Putamen (tissue), 1 donor: Measurements from ENCODE around the gene PFDN2.

ENCODE experiments used
- DNase-seq: peaks from one replicate; pipeline ENCODE4 v3.0.0-alpha.2; 2016; ENCODE audit warnings: low spot score

Gene PFDN2

GRCh38 chr1:161117759-161118581 lies at the start of gene PFDN2, which contains the start of gene NIT1:
Gene PFDN2, minus strand, starts transcription at chr1:161118037. Its CDS starts 11 bp downstream, at chr1:161118026.
Gene NIT1, plus strand, starts transcription at chr1:161118105. Its CDS starts 72 bp downstream, at chr1:161118177.
- DNase-seq, result peak; percentile 86

- DNase-seq, result no peak
Observed at GRCh38 chr1:161166669-161167548, 49.1 kb upstream of the PFDN2 start.

GRCh38 chr1:161165742-161166668 lies 48.2 kb upstream of the PFDN2 start, which contains the start of gene PPOX:
Gene PPOX, plus strand, starts transcription at chr1:161166426. Its CDS starts 422 bp downstream, at chr1:161166848.
- peak; percentile 99 for DNase-seq

- no peak for DNase-seq
Observed at GRCh38 chr1:161164901-161165610, 47.2 kb upstream of the PFDN2 start.

- DNase-seq, result no peak
Observed at GRCh38 chr1:161163793-161164192, 46.0 kb upstream of the PFDN2 start.

GRCh38 chr1:161162806-161163205 lies 45.0 kb upstream of the PFDN2 start:
- DNase-seq, result no peak

GRCh38 chr1:161162052-161162451 lies 44.2 kb upstream of the PFDN2 start:
- no peak for DNase-seq

- DNase-seq, result no peak
Observed at GRCh38 chr1:161161652-161162051, 43.8 kb upstream of the PFDN2 start.

GRCh38 chr1:161160671-161161145 lies 42.9 kb upstream of the PFDN2 start:
- no peak for DNase-seq

- no peak for DNase-seq
Observed at GRCh38 chr1:161159913-161160243, 42.0 kb upstream of the PFDN2 start.

GRCh38 chr1:161159087-161159912 lies 41.5 kb upstream of the PFDN2 start, which contains the start of gene USP21:
Gene USP21, plus strand, starts transcription at chr1:161159500. Its CDS starts 1,141 bp downstream, at chr1:161160641.
- peak; percentile 93 for DNase-seq

- DNase-seq, result no peak
Observed at GRCh38 chr1:161158316-161159010, 40.6 kb upstream of the PFDN2 start.

GRCh38 chr1:161157867-161158266 lies 40.0 kb upstream of the PFDN2 start:
- DNase-seq, result no peak

GRCh38 chr1:161153682-161154337 lies 36.0 kb upstream of the PFDN2 start, which contains the start of gene UFC1:
Gene UFC1, plus strand, starts transcription at chr1:161153978. Its CDS starts 20 bp downstream, at chr1:161153998.
- DNase-seq, result peak; percentile 89

- no peak for DNase-seq
Observed at GRCh38 chr1:161153176-161153575, 35.3 kb upstream of the PFDN2 start.

- no peak for DNase-seq
Observed at GRCh38 chr1:161145832-161146231, 28.0 kb upstream of the PFDN2 start.

GRCh38 chr1:161140755-161141400 lies 23.0 kb upstream of the PFDN2 start:
- no peak for DNase-seq

GRCh38 chr1:161139766-161140165 lies 21.9 kb upstream of the PFDN2 start:
- no peak for DNase-seq
